Right lung (tissue), 5 donors: ENCODE results near the gene SIRT7. TPM values are rescaled to one million over a fixed set of nuclear protein-coding genes. Genes with fewer than 3 reads are reported as not detected.

Experiments used
- DNase-seq, 2 donors: peaks; one replicate each; pipeline ENCODE4 v3.0.0-alpha.2; 2013
- polyA plus RNA-seq, 5 donors: library from polyadenylated mRNA; unstranded; fragments of 120-200 nt; gene quantifications; one replicate each; pipeline versions ENCODE4 v1.2.1 to v1.2.3, GENCODE V29; 2013; ENCODE audit warnings: inconsistent platforms in 1 of 5, low replicate concordance in 1 of 5; ENCODE audit not compliant: insufficient read length in 5 of 5, insufficient read depth in 1 of 5

Gene SIRT7
- polyA plus RNA-seq, 5 donors = 9.7 to 15.2 (median 12.9) TPM

DNA sequence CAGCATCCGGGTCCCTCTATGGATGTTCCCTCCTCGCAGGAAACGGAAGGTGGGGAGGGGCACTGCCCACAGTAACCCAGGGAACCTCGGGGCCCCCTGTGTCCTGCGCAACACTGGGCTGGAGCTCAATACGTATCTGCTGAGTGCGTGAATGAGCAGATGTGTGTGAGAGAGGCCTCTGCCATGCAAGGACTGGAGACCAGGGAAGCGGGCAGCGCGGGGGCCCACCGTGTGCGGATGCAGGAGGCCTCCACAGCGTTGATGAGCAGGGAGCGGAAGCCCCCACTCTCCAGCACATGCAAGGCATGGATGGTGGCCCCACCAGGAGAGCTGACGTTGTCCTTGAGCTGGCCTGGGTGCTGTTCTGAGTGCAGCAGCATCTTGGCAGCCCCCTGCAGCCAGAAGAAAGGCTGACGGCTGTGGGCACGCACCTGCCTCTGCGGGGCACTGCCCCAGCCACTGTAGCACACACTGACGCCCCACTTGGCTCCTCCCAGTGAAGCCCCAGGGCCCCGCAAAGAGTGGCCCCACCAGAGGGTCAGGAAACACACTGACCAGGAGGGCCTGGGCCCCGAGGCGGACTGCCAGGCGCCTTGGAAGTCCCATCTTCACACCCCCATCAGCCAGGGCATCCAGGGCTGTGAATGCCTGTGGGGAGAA is 16.3 kb upstream of the SIRT7 start:
- no peak for DNase-seq

DNA sequence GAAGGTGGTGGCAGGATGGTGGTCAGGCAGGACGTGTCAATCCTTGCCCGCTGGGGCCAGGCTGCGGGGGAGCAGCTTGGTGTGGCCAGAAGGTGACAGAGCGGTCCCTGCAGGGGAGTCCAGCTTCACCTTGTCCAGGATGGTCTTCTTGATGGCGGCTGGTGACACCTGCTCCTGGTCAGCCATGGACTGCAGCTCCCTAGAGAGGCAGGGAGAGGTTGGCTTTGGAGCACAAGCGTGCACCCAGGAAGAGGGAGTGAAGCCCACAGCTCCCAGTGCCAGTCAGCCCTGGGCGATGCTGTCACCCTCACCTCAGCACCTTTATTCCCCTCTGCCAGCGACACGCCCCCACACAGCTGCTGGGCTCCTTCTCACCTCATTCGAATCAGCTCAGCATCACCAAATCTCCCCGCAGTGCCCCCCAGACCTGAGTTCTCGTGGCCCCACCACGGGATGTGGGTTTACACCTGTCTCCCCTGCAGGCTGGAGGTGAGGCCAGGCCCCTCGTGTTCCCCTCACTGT is 15.3 kb upstream of the SIRT7 start:
- no peak for DNase-seq

DNA sequence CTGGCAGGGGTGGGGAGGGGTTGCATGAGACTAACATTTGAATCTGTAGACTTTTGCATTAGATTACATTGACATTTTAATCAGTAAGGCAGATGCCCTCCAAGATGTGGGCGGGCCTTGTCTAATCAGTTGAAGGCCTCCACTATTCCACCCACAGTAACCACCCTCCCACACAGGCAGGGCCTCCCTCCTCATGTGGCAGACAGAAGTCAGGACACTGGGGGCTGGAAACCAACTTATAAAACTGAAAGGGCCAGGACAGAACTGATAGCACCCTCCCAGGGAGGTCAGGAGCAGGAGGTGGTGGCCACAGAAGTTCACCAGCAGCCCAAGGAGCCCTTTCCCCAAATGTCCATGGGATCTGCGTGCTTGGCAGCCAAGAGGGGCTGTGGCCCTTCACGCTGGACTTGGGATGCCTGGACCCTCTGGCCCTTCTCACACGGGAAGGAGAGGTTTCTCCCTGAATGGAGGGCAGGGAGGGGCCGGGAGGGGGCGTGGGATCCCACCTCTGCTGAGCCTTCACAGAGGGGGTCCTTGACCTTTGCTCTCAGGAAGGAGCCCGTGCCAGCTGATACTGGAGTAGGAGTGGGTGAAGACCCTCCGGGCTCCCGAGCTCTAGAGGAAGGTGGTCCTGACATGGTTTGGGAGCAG is 14.5 kb upstream of the SIRT7 start:
- no peak for DNase-seq

DNA sequence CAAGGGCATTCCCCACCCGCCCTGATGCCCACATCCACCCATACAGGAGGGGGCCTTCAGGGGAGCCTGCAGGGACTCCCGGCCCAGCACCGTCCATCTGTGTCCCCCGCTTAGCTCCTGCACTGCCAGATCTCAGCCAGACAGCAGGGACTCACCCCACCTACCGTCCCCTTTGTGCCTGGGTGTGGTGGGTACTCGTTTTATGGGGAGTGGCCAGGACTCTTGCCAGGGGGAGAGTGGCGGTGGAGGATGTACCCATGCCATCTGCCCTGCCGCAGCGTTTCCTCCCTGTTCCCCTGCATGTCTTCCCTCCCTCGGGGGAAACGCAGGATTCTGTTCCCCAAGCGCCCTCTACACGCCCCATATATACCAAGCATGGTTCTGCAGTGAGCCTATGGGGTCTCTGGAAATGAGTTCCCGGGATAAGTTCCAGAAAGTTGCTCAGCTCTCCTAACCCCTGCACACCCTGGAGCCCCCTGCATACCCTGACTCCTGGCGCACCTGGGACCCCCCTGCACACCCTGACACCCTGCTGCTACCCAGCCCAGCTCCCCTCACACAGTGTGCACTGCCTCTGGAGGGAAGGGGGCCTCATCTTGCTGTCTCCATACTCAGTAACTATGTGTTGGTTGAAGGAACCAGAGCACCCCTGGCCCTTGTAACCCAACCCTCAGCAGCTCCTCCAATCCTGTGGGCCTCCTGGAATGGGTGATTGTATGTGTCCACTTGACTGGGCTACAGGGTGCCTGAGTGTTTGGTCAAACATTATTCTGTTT is 13.8 kb upstream of the SIRT7 start:
- no peak for DNase-seq

DNA sequence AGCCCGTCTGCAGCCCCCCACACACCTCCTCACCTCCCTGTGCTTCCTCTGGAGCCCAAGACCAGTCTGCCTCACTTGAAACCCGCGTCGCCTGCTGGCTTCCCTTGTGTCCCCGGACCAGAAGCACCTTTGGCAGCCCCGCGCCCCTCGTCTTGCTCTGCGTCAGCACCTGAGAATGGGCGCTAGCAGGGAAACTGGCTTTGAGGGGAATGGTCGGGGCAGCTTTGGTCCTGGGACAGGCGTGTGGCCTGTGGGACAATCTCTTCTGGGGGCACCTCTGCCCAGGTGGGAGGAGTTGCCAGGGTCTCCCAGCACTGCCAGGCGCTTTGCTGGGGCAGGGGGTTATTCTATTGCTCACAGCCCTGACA is 13.2 kb upstream of the SIRT7 start:
- no peak for DNase-seq

DNA sequence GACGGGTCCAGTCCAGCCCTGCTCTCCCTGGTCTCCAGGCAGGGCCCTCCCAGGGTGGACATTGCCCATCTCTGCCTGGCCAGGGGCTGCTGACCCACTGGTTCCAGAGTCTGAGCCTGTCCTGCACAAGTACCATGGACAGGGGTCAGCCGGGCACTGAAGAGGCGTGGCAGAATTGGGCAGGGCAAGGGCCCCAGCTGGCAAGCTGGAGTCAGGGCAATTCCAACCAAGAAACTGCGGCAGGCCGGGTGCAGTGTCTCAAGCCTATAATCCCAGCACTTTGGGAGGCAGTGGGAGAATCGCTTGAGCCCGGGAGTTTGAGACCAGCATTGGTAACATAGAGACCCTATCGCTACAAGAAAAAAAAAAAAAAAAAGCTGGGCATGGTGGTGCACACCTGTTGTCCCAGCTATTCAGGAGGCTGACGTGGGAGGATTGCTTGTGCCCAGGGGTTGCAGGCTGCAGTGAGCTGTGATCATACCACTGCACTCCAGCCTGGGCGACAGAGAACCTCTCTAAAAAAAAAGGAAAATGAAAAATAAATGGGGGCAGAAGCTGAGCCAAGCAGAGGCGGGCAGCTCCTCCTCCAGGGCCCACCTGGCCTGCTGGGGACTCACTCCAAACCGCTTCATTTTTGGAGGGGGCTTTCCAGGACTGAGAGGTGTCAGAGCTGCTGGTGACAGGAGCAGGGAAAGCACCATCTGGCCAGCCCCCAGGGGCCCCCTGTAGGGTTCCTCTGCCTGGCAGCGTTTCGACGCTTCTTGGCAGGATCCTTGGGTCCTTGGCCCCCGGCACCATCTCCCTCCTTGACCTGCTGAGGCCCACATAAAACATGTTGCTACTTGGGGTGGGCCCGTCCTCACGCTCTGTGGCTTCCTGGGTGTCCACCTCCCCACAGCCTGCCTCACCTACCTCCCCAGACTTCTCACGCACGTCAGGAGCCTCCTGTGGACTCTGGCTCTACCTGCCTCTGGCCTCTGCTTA is 12.5 kb upstream of the SIRT7 start:
- DNase-seq = no peak

DNA sequence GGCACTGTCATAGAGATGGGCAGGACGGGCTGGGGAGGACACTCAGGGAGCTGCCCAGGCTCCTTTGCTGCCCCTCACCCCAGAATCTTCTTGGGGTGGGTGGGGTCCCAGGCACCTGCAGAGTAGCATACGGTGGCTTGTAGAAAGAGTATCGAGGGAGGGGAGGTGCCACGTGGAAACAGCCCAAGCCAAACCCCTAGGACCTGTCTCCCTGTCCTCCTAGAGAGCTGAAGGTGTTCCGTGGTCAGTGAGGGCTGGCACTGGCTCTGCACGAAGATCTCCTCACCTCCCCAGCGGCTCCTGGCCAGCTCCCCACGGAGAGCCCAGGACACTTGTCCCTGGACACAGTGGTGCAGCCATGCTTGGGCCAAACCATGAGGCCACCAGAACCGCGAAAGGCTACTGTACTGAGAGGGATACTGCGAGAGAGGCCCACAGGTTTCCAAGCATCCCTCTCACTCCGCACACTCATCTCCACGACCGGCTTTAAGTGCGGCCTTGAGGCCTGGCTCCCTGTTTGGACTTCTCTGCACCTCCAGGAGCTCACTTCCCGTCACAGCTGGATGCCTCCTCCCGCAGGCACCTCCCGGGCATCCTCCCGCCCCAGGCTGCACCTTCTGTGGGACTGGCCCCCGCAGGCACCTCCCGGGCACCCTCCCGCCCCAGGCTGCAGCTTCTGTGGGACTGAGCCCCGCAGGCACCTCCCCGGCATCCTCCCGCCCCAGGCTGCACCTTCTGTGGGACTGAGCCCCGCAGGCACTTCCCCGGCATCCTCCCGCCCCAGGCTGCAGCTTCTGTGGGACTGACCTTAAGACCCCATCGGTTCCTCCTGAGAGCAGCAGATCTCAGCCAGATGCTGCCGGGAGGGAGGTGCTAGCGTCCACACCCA is 11.5 kb upstream of the SIRT7 start:
- DNase-seq = no peak

DNA sequence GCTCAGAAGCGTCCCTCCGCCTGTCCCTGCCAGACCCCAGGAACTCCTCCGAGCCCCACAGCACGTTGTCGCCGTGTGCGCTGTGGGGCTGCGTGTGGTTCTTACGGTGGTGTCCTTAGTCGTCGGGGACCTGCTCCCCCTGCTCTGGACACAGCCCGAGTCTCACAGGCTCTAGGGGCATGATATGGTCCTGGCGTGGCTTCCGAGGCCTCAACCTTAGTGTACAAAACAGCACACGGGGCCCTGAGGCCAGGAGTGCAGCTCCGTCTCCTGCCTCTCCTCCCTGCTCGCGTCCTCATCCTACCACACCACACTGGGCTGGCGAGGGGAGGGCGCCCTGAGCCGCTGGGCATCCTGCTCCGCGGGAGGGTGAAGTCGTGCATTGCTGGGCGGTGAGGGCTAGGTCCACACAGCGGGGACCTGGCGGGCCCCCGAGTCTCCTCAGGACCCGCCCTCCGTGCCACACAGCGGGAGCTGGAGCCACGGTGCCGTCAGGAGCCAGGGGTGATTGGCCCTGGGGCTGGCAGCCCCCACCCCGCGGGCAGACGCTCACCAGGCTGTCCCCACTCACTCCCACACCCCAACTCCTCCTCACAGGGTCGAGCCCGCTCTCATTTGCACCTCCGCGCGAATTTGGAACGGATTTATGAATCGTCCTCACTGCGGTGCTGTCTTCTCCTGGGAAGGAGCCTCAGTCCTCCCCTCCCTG is 10.7 kb upstream of the SIRT7 start:
- DNase-seq = no peak

DNA sequence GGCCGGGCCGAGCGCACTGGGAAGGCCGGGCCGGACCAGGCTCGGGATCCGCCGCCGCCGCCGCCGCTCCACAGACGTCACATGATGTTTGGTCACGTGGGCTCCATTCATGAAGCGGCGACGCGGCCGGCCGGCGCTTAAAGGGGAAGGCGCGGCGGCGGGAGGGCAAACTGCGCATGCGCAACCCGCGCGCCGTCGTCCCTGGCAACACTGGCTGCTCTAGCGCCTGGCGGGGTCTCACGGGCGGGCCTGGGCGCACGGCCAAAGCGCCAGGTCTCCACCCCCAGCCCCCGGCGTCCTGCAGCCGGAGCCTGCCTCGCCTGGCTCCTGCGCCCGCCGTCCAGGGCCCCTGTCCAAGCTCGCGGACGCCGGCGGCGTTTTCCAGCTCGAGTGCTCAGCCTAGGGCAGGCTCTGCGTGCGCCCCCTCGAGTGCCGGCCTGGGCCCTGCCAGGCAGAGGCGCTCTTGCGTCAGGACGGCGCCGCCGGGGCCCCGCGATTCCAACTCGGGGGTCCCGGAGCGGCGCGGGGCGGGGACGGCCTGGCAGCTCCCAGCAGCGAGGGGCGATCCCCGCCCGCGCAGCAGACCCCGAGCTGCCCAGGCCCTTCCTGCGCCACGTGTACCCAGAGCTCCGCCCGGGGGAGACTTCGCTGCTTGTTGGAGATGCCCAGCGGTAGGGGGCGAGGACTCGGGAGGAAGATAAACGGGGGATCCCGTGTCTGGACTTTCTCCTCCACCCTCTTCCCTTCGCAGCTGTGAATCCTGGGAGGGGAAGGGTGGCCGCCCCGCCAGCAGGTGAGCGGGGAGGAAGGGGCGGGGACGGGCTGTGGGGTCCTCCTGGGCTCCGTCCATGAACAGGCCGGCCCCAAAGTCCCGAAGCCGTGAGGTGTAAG is 9.9 kb upstream of the SIRT7 start, which contains the start of gene MAFG:
Gene MAFG (minus strand): TSS at position 83 of the 891 bp plus-strand sequence. CDS start 4,550 bp downstream, outside the sequence.
- DNase-seq = peak; percentile 96 to 97

DNA sequence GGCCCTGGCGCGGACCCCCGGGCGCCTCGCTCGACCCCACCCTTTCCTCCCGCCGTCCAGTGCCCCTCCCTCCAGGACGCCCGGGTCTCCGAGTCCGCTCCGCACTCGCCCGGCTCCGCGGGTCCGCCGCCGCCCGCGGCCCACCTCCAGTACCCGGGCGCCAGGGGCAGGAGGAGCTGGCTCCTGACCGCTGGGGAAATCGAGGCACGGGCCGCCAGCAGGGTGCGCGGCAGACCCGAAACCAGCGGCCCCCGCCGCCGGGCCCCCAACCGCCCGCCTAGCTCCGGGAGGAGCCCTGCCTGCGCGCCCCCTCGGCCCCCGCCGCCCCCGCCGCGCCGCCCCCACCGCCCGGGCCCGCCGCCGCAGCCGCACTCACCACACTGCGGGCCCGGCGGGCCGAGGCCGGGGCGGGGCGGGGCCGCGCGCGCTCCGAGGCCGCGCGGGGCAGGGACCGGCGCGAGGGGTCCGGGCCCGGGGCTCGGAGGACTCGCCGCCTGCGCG is 9.2 kb upstream of the SIRT7 start:
- DNase-seq = no peak

DNA sequence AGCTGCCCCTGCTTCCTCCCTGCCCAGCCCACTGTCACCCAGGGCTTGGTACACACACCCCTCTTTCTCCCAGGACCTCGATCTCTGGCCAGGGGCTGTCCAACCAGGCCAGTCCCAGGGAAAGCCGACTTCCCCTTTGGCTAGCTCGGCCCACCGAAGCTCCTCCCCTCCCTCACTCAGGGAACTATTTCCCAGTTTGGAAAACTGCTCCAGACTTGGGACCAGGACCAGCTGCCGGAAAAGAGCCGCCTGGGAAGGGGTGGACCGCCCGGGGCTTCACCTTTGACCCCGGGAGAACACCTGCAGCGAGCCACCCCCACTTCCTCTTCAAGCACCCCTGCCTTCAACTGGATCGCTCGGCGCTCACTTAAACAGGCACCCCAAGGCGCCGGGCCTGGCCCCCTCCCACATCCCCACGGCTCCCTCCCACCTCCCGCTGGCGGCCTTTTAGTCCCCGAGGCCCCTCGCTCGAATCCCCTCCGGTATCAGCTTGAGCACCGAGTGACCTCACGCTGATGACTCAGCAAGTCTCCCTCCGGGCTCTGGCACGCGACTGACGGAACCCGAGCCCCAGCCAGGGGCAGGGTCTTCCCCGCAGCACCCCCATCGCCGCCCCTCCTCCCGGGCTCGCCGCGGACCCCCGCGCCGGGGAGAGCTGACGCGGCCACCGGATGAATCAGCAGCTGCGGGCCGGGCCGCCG is 8.6 kb upstream of the SIRT7 start:
- DNase-seq = peak; percentile 40 to 57

DNA sequence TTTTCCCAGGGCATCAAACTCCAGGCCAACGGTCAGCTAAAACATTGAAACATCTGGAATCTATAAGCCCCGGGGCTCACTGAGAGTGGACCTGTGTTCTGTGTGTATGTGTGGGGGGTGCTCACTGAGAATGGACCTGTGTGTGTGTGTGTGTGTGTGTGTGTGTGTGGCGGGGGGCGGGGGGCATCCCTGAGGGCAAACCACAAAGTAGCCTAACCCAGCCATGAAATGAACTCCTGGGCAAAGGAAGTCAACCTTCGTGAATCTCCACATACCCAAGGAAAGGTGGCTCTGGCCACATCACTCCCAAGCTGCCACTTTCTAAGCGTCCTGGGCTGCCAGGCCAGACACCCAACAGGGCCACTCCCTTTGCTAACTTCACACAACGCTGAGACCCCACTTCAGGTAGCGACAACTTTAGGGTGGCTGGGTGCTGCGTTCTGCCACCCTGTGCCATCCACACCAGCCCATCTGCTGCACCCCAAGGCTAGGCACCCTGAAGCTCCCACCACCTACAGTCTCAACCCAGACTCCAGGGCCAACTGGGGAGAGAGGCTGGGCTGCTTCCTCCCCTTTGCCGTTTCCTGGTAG is 8.0 kb upstream of the SIRT7 start:
- no peak for DNase-seq

DNA sequence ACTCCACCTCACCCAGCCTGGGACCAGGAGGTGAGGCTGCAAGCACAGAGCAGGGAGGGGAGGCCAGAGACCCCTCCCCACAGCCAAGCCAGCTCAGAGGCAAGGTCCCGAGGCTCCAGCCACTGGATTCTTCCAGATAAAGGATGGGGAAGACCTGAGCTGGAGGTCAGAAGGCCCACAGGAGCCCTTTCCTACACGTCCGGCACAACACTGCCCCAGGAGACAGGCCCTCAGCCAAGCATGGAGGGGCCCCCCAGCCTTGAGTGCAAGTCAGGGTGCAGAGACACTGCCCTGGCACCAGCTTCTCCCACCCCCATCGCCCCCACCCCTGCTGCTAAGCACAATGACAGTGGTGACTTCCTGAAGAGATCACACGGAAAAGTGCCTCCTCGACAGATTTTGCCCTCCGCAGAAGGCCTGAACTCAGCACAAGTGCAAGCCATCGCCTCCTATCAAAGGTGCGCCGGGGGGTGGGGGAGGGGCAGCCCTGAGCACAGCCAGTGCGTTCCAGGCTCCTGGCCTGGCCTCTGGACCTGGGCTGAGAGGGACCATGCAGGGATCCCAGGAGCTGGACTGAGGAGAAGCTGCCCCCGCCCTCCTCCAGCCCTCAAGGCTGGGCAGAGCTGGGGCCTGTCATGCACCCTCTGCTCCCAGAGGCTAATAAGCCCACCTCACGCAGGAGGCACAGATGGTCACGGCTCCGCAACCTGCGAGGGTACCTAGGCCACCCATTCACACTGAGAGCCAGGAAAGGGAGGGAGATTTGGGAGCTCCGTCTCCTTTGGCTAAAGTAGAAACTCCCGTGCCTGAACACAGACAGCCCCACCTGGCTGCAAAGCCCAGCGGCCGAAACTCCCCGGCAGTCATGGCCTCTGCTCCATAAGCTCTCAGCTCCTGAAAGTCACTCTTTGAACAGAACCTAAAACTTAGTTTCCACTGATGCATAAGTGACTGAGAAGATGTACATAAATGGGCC is 6.9 kb upstream of the SIRT7 start:
- no peak for DNase-seq

DNA sequence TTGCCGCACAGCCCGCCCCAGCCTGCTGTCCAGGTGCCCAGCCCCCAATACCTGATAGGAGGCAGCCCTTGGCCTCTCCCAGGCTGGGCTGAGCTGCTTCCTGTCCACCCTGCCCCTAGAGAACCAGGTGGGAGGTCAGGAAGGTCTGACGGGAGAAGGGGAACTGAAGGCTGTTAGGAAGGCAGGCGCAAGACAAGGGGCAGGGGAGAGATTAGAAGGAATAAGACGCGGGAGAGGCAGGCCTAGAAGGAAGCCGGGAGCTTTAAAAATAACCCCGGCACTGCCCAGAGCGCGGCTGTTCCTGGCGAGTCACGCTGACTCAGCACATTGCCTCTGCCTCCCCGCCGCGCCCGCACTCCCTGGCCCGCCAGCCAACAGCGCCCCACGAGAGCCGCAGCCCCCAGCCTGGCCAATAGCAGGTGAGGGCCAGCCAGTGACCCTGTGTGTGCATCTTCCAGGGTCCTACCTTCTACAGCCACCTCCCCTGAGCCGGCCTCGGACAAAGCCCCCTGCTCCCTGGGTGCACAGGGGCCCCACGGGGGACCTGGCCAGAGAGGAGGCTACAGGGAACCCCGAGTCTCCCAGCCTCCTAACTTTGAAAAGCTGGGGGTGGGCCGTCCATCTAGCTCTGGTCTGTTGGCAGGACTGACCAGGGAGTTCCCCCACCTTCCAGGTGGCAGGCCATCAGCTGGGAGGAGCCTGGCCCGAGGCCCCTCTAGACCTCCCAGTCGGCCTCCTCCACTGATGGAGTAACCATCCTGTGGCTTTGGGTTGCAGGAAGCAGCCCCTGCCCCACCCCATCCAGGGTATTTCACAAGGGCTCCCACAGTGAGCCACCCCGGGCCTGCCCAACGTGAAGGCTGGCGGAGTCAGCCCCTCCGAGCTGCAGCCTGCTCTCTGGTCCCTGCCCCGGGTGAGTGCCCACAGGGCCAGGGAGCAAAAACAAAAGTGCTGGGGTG is 5.6 kb upstream of the SIRT7 start:
- DNase-seq = no peak
